GM23338 (cell line): Measurements from ENCODE around the gene CDC42EP5. TPM values are rescaled to one million over a fixed set of nuclear protein-coding genes. Genes with fewer than 3 reads are reported as not detected.
A peak's percentile ranks its signal among the peaks of the same experiment; 100 is the strongest.

Experiments
- ATAC-seq: fragments of 200-7000 bp; cut with Tn5 transposase; 3 replicates; pipeline ENCODE4 v1.9.1; 2020
- DNase-seq: peaks from one replicate; pipeline ENCODE4 v3.0.0-alpha.2; 2015; ENCODE audit warnings: low spot score
- H2AFZ ChIP-seq: fragments of 200-600 bp; sonication (generic); 2 replicates; pipeline ENCODE4 v1.8.0; 2016; ENCODE audit warnings: antibody characterized with exemption, mild to moderate bottlenecking, moderate library complexity
- H3F3A ChIP-seq: fragments of 200-600 bp; sonication (generic); replicated peaks from 2 replicates; pipeline ENCODE4 v1.8.0; 2017; ENCODE audit warnings: antibody characterized with exemption, mixed run types, low read depth
- H3K27ac ChIP-seq: fragments of 200-600 bp; sonication (generic); 2 replicates; pipeline ENCODE4 v1.6.1; 2016; ENCODE audit warnings: low read depth
- H3K27me3 ChIP-seq: fragments of 200-600 bp; sonication (generic); 2 replicates; pipeline ENCODE4 v1.8.0; 2016; ENCODE audit warnings: mild to moderate bottlenecking, mixed run types, moderate library complexity; ENCODE audit not compliant: insufficient read depth
- H3K36me3 ChIP-seq: fragments of 200-600 bp; sonication (generic); 2 replicates; pipeline ENCODE4 v1.8.0; 2016; ENCODE audit warnings: mild to moderate bottlenecking; ENCODE audit not compliant: insufficient read depth
- H3K4me1 ChIP-seq: fragments of 200-600 bp; sonication (generic); 2 replicates; pipeline ENCODE4 v1.8.0; 2016; ENCODE audit warnings: mild to moderate bottlenecking, moderate library complexity; ENCODE audit not compliant: insufficient read depth
- H3K4me2 ChIP-seq: fragments of 200-600 bp; sonication (generic); 2 replicates; pipeline ENCODE4 v1.7.1; 2017; ENCODE audit warnings: mixed run types
- H3K4me3 ChIP-seq: fragments of 200-600 bp; sonication (generic); 2 replicates; pipeline ENCODE4 v1.6.1; 2016; ENCODE audit warnings: mixed run types
- H3K79me2 ChIP-seq: fragments of 200-600 bp; sonication (generic); replicated peaks from 2 replicates; pipeline ENCODE4 v1.8.0; 2017; ENCODE audit warnings: mild to moderate bottlenecking; ENCODE audit not compliant: insufficient read depth
- H3K9me2 ChIP-seq: fragments of 200-600 bp; sonication (generic); 2 replicates; pipeline ENCODE4 v1.8.0; 2017; ENCODE audit not compliant: insufficient read depth
- H4K20me1 ChIP-seq: fragments of 200-600 bp; sonication (generic); replicated peaks from 2 replicates; pipeline ENCODE4 v1.8.0; 2017; ENCODE audit warnings: mild to moderate bottlenecking; ENCODE audit not compliant: insufficient read depth
- H3K27ac Mint-ChIP-seq: 2 replicates; pipeline ENCODE4 v1.8.0; 2020; ENCODE audit warnings: inconsistent platforms, mild to moderate bottlenecking, moderate library complexity, mixed read lengths
- H3K27me3 Mint-ChIP-seq: 3 replicates; pipeline ENCODE4 v1.8.0; 2022; ENCODE audit warnings: low read depth, mild to moderate bottlenecking, moderate library complexity, mixed read lengths, inconsistent platforms; ENCODE audit not compliant: insufficient read depth, poor library complexity
- H3K36me3 Mint-ChIP-seq: 3 replicates; pipeline ENCODE4 v1.8.0; 2021; ENCODE audit warnings: low read depth, mild to moderate bottlenecking, inconsistent platforms, moderate library complexity, mixed read lengths
- H3K4me1 Mint-ChIP-seq: 3 replicates; pipeline ENCODE4 v1.8.0; 2020; ENCODE audit warnings: mild to moderate bottlenecking, inconsistent platforms, mixed read lengths
- H3K4me3 Mint-ChIP-seq: 3 replicates; pipeline ENCODE4 v1.8.0; 2021; ENCODE audit warnings: moderate library complexity, mild to moderate bottlenecking, inconsistent platforms, mixed read lengths
- H3K9me3 Mint-ChIP-seq: 3 replicates; pipeline ENCODE4 v1.8.0; 2020; ENCODE audit warnings: moderate library complexity, mild to moderate bottlenecking, inconsistent platforms, mixed read lengths
- CREB1 ChIP-seq: fragments of 250-450 bp; sonication (Bioruptor Pico); IDR thresholded peaks from 2 replicates; pipeline ENCODE4 v1.5.0; 2020; ENCODE audit warnings: low read depth, mild to moderate bottlenecking, moderate library complexity
- ETS1 ChIP-seq: IDR thresholded peaks from 2 replicates; pipeline ENCODE4 v1.6.1; 2016; ENCODE audit warnings: antibody characterized with exemption
- EZH2 ChIP-seq: fragments of 200-600 bp; sonication (generic); IDR thresholded peaks from one replicate; pipeline ENCODE4 v1.8.0; 2017; ENCODE audit warnings: antibody characterized with exemption, mild to moderate bottlenecking, low read depth; ENCODE audit not compliant: unreplicated experiment
- JUNB ChIP-seq: IDR thresholded peaks from one replicate; pipeline ENCODE4 v1.6.1; 2016; ENCODE audit warnings: antibody characterized with exemption; ENCODE audit not compliant: unreplicated experiment
- NANOG ChIP-seq: IDR thresholded peaks from 2 replicates; pipeline ENCODE4 v1.6.1; 2016; ENCODE audit warnings: antibody characterized with exemption, borderline replicate concordance
- POLR2AphosphoS5 ChIP-seq: IDR thresholded peaks from 2 replicates; pipeline ENCODE4 v1.6.1; 2016; ENCODE audit warnings: antibody characterized with exemption, low read depth
- REST ChIP-seq: IDR thresholded peaks from one replicate; pipeline ENCODE4 v1.6.1; 2018; ENCODE audit warnings: antibody characterized with exemption; ENCODE audit not compliant: unreplicated experiment
- STAT1 ChIP-seq: IDR thresholded peaks from one replicate; pipeline ENCODE4 v1.6.1; 2016; ENCODE audit warnings: antibody characterized with exemption; ENCODE audit not compliant: unreplicated experiment
- ZNF331 ChIP-seq: fragments of 250-450 bp; sonication (Bioruptor Pico); IDR thresholded peaks from 2 replicates; pipeline ENCODE4 v1.5.0; 2020; ENCODE audit warnings: low read depth, mild to moderate bottlenecking, moderate library complexity
- ZNF462 ChIP-seq: fragments of 250-450 bp; sonication (Bioruptor Pico); IDR thresholded peaks from 2 replicates; pipeline ENCODE4 v1.5.0; 2020; ENCODE audit warnings: mild to moderate bottlenecking, moderate library complexity
- polyA plus RNA-seq: library from polyadenylated mRNA; unstranded; fragments of >200 nt; fragmentation: Nextera tagmentation; extraction: Ambion mirVana; gene quantifications from 2 replicates; pipeline ENCODE4 v1.2.1, GENCODE V29; 2016
- total RNA-seq: library from RNA; depleted of rRNA; stranded (reverse); fragments of >200 nt; shearing (Covaris generic); gene quantifications from 2 replicates; pipeline ENCODE4 v1.2.3, GENCODE V29; 2014

Gene CDC42EP5
- total and polyA plus RNA-seq, 2 experiments from 2014 or later: 1.4 to 3.4 TPM

- ATAC-seq: no peak
- Histone ChIP-seq H3K27ac (no peak overlapping the region), H2AFZ (no peak overlapping the region), H3K27me3 (no peaks in the 10 kb centered on the region), H3K4me3 (no peak overlapping the region), H3K36me3 (no peaks in the 10 kb centered on the region), H3K79me2 (0 out of 2 replicates have a peak, but pooled peaks cover 3% of the 10 kb centered on the region), H3K4me1 (peaks cover 11% of the 10 kb centered on the region), H3F3A (0 out of 2 replicates have a peak, but pooled peaks cover 6% of the 10 kb centered on the region), H3K9me2 (no peaks in the 10 kb centered on the region), H4K20me1 (no peaks in the 10 kb centered on the region; the same call in 1 of the 2 replicates), H3K4me2 (no peak overlapping the region)
- Mint-ChIP-seq H3K27me3 (peaks cover 19% of the 10 kb centered on the region), H3K4me3 (no peak overlapping the region), H3K9me3 (no peaks in the 10 kb centered on the region; the same call in 2 of the 3 replicates), H3K4me1 (peaks cover 27% of the 10 kb centered on the region), H3K36me3 (peaks cover 50% of the 10 kb centered on the region), H3K27ac (peak overlapping the region; percentile 23; the same call in 1 of the 2 replicates)
- no peak for TF ChIP-seq REST
- no peak for TF ChIP-seq NANOG
- TF ChIP-seq CREB1 (CRISPR knock-in tag): no peak
- no peak for TF ChIP-seq EZH2
- no peak for TF ChIP-seq ETS1
- no peak for TF ChIP-seq ZNF462 (CRISPR knock-in tag)
- TF ChIP-seq STAT1: no peak
- TF ChIP-seq ZNF331 (CRISPR knock-in tag): no peak
- TF ChIP-seq JUNB: no peak
- TF ChIP-seq POLR2AphosphoS5: no peak
- no peak for DNase-seq
Observed at GRCh38 chr19:54426291-54426931, 46.7 kb downstream of the CDC42EP5 start.
